Urinary bladder (tissue), 4 donors: Measurements from ENCODE around the gene C1orf167. TPM values are rescaled to one million over a fixed set of nuclear protein-coding genes. Genes with fewer than 3 reads are reported as not detected.
A peak's percentile ranks its signal among the peaks of the same experiment; 100 is the strongest.

Source experiments
- DNase-seq: peaks from one replicate; pipeline ENCODE4 v3.0.0-alpha.2; 2015; ENCODE audit errors: extremely low spot score
- H3K27ac ChIP-seq: one replicate; pipeline ENCODE4 v1.5.1; 2013; ENCODE audit warnings: low read depth, mild to moderate bottlenecking, moderate library complexity
- H3K36me3 ChIP-seq: one replicate; pipeline ENCODE4 v1.6.1; 2013; ENCODE audit warnings: mild to moderate bottlenecking, moderate library complexity; ENCODE audit not compliant: insufficient read depth
- H3K4me1 ChIP-seq: one replicate; pipeline ENCODE4 v1.6.1; 2013; ENCODE audit warnings: mild to moderate bottlenecking, moderate library complexity; ENCODE audit not compliant: insufficient read depth
- H3K4me3 ChIP-seq: one replicate; pipeline ENCODE4 v1.5.1; 2013; ENCODE audit warnings: low read depth, low read length
- WGBS: extraction: QIAGEN DNeasy Blood & Tissue Kit; methylation state at CpG from one replicate; pipeline ENCODE4 v1.1.7; 2013; 5-methylcytosine and 5-hydroxymethylcytosine counted together
- polyA plus RNA-seq: library from polyadenylated mRNA; stranded (reverse); fragments of 200-250 nt; gene quantifications from one replicate; pipeline ENCODE4 v1.2.3, GENCODE V29; 2013
- total RNA-seq: library from RNA; depleted of rRNA; stranded (reverse); fragments of >200 nt; gene quantifications from one replicate; pipeline ENCODE4 v1.2.3, GENCODE V29; 2014
- donor health status: healthy with polysubstance abuse.
- donor health status: healthy.

C1orf167 gene
- total and polyA plus RNA-seq, 2 donors = 0.42 to 3.2 TPM

- WGBS = 69% methylated on average over 13 of the region's 13 CpGs
- H3K4me3 ChIP-seq = no peak overlapping the region
Observed at GRCh38 chr1:11789126-11790067, 27.4 kb downstream of the C1orf167 start.

GRCh38 chr1:11790101-11790879 is 28.3 kb downstream of the C1orf167 start:
- peaks cover 2% of the 10 kb centered on the region for H3K36me3 ChIP-seq
- H3K27ac ChIP-seq = peak overlapping the region; percentile 88
- H3K4me3 ChIP-seq = no peak overlapping the region
- WGBS = 63% methylated on average over 20 of the region's 20 CpGs
- H3K4me1 ChIP-seq = no peaks in the 10 kb centered on the region
- no peak for DNase-seq

More at GRCh38 chr1:11789126-11790067, 27.4 kb downstream of the C1orf167 start:
- DNase-seq = no peak
- no peaks in the 10 kb centered on the region for H3K4me1 ChIP-seq
- peak overlapping the region; percentile 88 for H3K27ac ChIP-seq
- no peaks in the 10 kb centered on the region for H3K36me3 ChIP-seq

- peak; percentile 42 for DNase-seq
- peaks cover 2% of the 10 kb centered on the region for H3K36me3 ChIP-seq
- H3K27ac ChIP-seq = peak overlapping the region; percentile 88
- WGBS = 51% methylated on average over 19 of the region's 19 CpGs
- no peak overlapping the region for H3K4me3 ChIP-seq
- H3K4me1 ChIP-seq = no peaks in the 10 kb centered on the region
Observed at GRCh38 chr1:11790880-11791715, 29.1 kb downstream of the C1orf167 start.

GRCh38 chr1:11792106-11792505 is 30.1 kb downstream of the C1orf167 start:
- Histone ChIP-seq H3K27ac (peak overlapping the region; percentile 78), H3K4me3 (no peak overlapping the region), H3K4me1 (no peaks in the 10 kb centered on the region), H3K36me3 (peaks cover 2% of the 10 kb centered on the region)
- no peak for DNase-seq
- 86% methylated on average over 11 of the region's 11 CpGs for WGBS

GRCh38 chr1:11793819-11794218 is 31.8 kb downstream of the C1orf167 start:
- 92% methylated on average over 15 of the region's 15 CpGs for WGBS
- Histone ChIP-seq H3K4me3 (no peak overlapping the region), H3K27ac (no peak overlapping the region), H3K36me3 (peaks cover 2% of the 10 kb centered on the region), H3K4me1 (no peaks in the 10 kb centered on the region)
- no peak for DNase-seq

DNA sequence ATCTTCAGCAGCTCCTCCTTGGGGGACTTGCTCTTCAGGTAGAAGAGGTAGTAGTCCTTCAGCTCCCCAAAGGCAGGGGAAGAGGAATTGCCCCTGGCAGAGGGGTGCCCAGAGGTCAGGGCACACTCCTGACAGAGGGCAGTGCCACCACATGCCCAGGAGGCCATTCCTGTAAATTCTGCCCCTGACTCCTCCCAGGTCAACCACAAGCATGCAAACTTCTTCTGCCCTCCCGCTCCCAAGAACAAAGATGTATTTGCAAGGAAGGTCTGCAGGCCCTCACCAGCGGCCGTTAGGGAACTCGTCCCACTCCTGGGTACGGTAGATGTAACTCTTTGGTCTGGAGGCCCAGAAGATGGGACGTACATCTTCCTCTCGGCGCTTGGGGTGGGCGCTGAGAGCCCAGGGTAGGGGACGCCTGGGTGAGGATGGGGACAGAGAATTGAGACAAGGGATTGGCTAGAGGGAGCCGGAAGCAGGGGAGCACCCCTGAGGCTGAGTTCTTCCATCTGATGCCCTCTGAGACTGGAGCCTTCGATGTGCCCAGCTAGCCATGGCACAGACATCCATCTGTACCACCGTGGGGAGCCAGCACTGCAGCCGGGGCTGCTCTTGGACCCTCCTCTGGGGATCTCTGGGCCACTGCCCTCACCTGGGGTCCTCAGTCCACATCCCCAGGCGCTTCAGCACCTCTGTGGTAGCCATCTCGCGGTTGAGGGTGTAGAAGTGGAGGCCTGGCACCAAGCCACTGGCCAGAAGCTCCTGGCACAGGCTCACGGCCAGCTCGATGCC is 32.6 kb downstream of the C1orf167 start:
- no peak overlapping the region for H3K27ac ChIP-seq
- H3K4me3 ChIP-seq = no peak overlapping the region
- H3K4me1 ChIP-seq = no peaks in the 10 kb centered on the region
- no peak for DNase-seq
- peaks cover 2% of the 10 kb centered on the region for H3K36me3 ChIP-seq
- WGBS = 89% methylated on average over 19 of the region's 19 CpGs

DNA sequence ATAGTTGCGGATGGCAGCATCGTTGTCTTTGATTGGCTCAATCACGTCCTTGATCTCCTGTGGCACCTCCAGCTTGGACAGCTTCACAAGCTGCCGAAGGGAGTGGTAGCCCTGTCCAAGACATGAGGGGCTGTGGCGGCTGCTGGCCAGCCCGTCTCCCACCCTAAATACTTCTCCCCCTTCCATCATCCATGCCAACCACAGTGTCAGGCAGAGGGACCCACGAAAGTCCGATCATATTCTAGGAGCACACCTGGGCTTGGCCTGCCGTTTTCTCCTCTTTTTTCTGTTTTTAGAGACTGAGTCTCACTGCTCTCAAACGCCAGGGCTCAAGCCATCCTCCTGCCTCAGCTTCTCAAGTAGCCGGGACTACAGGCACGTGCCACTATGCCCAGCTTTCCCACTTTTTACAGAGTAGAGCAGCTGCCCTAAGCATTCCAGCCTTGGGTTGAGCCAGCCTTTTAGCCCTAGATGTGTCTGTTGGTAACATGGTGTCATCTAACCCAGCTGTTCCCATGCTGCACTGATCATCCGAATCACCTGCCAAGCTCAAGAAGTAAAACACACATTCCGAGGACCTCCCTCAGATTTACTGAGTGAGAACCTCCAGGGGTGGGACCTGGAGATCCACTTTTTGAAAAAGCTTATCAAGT is 33.4 kb downstream of the C1orf167 start:
- DNase-seq = no peak

DNA sequence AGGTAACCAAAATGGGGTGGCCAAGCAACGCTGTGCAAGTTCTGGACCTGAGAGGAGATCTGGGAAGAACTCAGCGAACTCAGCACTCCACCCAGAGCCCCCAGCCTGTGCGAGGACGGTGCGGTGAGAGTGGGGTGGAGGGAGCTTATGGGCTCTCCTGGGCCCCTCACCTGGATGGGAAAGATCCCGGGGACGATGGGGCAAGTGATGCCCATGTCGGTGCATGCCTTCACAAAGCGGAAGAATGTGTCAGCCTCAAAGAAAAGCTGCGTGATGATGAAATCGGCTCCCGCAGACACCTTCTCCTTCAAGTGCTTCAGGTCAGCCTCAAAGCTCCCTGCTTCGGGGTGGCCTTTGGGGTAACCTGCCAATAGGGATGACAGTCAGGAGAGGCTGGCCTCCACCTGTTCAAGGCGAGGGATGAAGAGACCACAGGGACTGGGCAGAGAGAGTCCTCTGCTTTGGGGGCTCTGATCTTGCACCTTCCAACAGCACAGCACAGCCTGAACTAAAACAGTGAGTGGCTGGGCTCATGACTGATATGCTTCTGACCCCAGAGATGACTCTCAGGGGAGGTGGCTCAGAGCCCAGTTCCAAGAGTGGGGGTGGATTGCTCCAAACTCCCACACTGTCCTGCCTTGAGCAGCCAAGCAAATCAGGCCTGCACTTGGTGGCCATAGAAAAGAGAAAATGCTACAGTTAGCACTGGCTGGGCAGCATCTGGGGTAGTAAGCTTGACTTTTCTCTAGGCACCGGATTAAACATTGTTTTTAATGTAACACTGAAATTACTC is 34.2 kb downstream of the C1orf167 start:
- no peaks in the 10 kb centered on the region for H3K4me1 ChIP-seq
- peaks cover 4% of the 10 kb centered on the region for H3K36me3 ChIP-seq
- DNase-seq = no peak
- no peak overlapping the region for H3K4me3 ChIP-seq
- H3K27ac ChIP-seq = no peak overlapping the region
- 94% methylated on average over 15 of the region's 15 CpGs for WGBS

More for the DNA sequence above, 33.4 kb downstream of the C1orf167 start:
- H3K4me1 ChIP-seq = no peaks in the 10 kb centered on the region
- 90% methylated on average over 14 of the region's 14 CpGs for WGBS
- no peak overlapping the region for H3K27ac ChIP-seq
- peaks cover 2% of the 10 kb centered on the region for H3K36me3 ChIP-seq
- H3K4me3 ChIP-seq = no peak overlapping the region

DNA sequence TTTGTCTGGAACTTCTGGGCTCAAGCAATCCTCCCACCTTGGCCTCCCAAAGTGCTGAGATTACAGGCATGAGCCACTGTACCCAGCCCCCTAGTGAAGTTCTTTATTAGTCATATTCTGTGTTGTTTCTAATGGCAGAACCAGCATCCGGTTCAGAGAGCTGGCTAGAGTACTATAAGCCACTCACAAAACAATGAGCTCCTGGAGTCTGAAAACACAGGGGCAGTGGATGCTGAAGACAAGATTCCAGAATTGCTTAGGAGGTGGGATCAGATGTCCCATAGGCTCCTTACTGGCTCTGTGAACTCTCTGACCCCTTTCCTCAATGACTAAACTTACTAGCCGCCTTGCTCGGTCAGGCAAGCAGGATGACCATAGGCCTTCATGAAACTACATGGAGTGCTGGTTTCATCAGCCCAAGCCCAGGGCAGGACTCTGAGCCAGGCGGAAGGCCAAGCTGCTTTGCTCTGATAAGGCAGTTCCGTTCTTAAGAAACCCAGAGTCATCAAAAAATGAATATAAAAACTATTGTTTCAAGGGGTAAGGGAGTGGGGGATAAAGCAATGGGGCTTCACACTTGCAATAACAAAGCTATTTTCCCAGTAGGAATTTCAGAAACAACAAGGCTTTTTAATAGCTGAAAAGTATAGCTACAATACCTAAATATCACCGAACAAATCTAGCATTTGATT is 35.7 kb downstream of the C1orf167 start:
- WGBS = 76% methylated on average over 6 of the region's 6 CpGs
- Histone ChIP-seq H3K27ac (no peak overlapping the region), H3K4me1 (no peaks in the 10 kb centered on the region), H3K4me3 (no peak overlapping the region), H3K36me3 (peaks cover 4% of the 10 kb centered on the region)
- no peak for DNase-seq

- Histone ChIP-seq H3K4me1 (no peaks in the 10 kb centered on the region), H3K36me3 (peaks cover 4% of the 10 kb centered on the region), H3K4me3 (no peak overlapping the region), H3K27ac (no peak overlapping the region)
- 97% methylated on average over 5 of the region's 5 CpGs for WGBS
- no peak for DNase-seq
Observed at GRCh38 chr1:11799099-11799498, 37.1 kb downstream of the C1orf167 start.

DNA sequence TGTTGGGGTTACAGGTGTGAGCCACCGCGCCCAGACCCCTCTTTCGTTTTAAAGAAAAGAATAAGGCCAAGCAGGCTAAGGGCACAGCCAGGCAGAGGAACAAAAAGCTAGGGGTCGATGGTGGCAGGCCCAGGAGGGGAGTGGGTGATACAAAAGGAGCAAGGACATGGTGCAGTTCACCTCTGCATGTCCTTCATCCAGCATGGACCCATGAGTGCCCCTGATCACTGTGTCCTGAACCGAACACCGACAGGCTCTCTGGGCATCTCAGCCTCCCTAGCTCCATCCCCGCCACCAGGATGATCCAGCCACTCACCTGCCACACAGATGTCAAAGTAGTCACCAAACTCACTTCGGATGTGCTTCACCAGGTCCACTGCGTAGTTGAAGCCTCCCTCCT is 37.9 kb downstream of the C1orf167 start:
- Histone ChIP-seq H3K4me1 (no peaks in the 10 kb centered on the region), H3K27ac (no peak overlapping the region), H3K4me3 (no peak overlapping the region), H3K36me3 (peaks cover 3% of the 10 kb centered on the region)
- DNase-seq = no peak
- 97% methylated on average over 9 of the region's 9 CpGs for WGBS
